COLO668 (cell line): Measurements from ENCODE around the gene ISLR.
A peak's percentile ranks its signal among the peaks of the same experiment; 100 is the strongest.
"Not testable (repeated sequence)": the region's sequence is repeated elsewhere in the genome, so short reads cannot be mapped to it uniquely, and the experiment has no call there.

Source experiments
- DNase-seq: peaks from one replicate; lab custom pipeline; 2025; ENCODE audit not compliant: unreplicated experiment; lab: John Stamatoyannopoulos, UW

The ISLR gene

GRCh38 chr15:74136814-74137536 is 36.5 kb upstream of the ISLR start:
- DNase-seq = no peak

DNA sequence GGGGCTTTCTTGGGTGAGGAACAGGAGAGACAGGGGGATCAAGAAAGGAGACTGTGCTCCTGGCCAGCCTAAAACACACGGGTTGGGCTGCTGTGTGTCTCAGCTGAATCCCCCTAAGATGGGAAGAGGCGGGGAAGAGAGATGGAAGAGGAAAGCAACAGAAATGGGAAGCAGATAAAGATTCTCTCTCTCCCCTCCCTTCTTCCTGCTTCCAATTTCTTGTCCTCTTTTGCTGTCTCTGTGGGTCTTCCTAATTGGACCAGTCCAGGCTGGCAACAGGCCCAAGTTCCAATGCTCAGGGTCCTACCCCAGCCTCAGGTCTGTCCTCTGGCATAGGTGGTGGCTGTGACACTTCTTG is 36.0 kb upstream of the ISLR start:
- DNase-seq = no peak

DNA sequence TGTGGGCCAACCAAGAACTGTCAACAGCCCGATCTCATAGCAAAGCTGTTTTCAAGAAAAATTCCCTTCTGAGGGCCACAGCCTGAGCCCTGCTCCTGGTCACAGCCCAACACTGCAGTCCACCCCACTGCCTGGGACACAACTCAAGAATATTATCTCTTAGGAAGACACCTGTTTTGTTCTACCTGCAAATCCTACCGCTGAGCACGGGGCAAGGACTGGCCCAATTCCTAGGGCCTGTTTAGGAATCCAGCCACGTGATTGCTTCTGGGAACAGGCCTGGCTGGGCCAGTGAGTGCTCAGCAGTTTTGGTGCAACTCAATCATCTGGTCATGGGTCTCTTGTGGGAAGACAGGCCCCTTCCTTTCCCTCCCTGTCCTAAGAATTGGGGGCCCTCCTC is 34.9 kb upstream of the ISLR start:
- no peak for DNase-seq

- DNase-seq = no peak
These were observed 31.9 kb upstream of the ISLR start for GRCh38 chr15:74141591-74141990.

GRCh38 chr15:74144153-74144775 is 29.2 kb upstream of the ISLR start:
- no peak for DNase-seq

DNA sequence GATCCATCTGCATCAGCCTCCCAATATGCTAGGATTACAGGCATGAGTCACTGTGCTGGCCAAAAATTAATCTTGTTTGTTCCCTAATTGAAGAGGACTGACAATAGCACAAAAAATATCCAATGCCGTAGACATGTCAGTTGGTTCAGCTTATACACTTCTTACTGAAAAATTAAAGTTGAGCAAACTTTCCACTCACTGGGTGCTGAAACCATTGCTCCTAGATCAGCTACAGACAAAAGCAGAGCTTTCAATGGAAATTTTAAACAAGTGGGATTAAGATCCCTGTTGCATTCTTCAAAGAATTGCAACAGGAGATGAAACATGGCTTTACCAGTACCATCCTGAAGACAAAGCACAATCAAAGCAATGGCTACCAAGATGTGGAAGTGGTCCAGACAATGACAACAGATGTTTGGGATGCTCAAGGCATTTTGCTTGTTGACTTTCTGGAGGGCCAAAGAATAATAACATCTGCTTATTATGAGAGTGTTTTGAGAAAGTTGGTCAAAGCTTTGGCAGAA is 27.2 kb upstream of the ISLR start:
- DNase-seq = no peak

DNA sequence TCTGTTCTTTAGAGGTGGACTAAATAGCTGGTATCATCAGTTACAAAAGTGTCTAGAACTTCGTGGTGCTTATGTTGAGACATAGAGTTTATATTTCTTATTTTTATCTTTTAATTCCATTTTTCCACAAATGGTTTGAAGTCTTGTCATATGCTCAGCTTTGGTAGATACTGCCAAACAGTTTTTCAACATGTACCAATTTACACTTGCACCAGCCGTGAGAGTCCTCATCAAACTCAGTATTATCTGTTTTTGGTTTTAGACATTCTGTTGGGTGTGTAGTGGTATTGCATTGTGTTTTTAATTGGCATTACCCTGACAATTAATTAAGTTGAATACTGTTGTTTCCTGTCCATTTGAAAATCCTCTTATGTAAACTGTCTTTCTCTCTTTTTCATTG is 26.5 kb upstream of the ISLR start:
- no peak for DNase-seq

- DNase-seq = no peak
These were observed 17.6 kb upstream of the ISLR start for GRCh38 chr15:74155766-74156417.

GRCh38 chr15:74156678-74157411 is 16.7 kb upstream of the ISLR start:
- DNase-seq = peak; percentile 65

GRCh38 chr15:74157868-74158827 is 15.4 kb upstream of the ISLR start:
- no peak for DNase-seq

- no peak for DNase-seq
These were observed 14.5 kb upstream of the ISLR start for GRCh38 chr15:74158855-74159650.

DNA sequence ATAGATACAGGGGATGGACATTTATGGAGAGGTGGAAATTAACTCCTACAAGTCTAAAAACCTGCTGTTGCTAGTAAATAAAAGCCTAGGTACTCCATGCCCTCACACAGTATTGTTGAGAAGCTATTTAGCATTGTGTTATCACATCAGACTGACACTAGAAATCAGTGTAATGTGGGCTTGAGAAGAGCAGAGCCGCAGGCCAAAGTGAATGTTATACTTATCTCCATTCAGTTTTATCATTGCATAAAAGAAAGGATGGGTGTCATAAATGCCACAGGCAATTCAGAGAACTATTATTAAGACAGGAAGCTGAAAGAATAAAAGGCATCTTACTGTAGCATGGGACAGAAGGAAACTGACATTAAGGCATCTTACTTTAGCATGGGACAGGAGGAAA is 13.7 kb upstream of the ISLR start:
- DNase-seq = no peak

GRCh38 chr15:74160390-74160789 is 13.1 kb upstream of the ISLR start:
- not testable (repeated sequence) for DNase-seq

GRCh38 chr15:74162195-74162536 is 11.3 kb upstream of the ISLR start:
- DNase-seq = not testable (repeated sequence)

DNA sequence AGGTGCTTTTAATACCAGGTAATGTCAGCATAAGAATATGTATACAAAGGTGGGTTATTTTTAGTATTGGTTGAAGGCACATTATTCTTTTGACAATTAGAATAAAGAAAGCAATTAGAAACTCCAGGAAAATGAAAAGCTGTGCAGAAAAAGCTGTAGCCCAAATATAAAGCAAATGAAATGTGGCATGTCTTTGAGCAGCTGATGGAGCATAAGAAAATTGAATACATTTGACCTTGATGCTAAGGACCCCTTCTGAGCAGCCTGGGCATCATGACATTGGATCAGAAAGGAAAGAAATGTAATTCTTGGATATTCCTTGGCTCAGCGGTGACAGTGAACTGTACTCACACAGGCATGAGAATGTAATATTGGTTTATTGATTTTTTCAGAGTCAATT is 8.0 kb upstream of the ISLR start:
- DNase-seq = no peak

DNA sequence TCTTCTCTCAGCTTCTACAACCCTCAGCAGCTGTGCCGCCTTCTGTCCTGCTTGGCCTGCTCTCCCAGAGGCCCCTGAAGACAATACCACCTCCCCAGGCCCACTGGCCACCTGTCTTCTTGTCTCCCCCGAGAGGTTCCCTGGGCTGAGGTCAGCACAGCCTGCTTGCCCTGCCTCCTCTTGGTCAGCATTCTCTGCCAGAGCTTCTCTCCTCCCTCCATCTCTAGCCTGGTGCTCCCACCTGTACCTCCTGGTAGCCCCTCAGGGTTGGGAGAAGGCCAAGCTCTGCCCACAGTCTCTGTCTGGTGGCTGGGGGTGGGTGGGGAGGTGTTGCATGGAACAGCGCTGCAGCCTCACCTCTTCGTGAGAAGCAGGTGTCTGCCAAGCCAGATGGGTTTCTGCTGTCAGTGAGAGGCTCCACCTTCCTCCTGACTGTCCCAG is 5.6 kb upstream of the ISLR start:
- no peak for DNase-seq

GRCh38 chr15:74168711-74169126 is 4.8 kb upstream of the ISLR start:
- DNase-seq = no peak

DNA sequence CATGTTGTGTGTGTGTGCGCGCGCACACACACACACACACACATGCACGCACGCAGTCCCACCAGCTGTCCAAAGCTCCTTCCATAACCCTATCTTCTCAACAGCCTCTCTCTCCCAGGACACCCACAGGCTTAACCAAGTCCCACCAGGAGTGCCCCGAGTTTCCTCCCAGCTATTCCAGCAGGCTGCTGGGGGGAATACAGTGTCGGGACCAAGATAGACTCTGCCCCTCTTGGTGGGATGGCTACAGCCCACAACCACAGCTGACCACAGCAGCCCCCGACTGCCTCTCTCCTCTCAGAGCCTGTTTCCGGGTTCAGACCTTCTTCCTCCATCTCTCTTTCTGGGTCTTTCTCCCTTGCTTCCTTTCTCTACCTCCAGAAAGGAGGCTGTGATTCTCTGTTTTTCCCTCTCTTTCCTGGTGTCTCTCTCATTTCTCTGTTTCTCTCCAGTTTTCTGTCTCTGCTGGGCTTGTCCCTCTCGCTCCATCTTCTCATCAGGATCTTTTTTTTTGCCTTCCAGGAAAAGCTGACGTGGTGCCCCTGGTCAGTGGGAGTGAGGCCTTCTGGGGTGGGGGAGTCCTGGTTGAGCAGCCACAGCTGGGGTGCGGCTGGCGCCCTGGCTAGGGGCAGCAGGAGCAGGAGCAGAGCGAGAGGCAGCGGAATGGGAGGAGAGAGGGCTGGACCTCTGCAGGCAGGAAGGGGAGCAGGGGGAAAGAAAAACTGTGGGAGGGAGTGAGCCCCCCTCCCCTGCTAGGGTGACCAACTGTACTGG is 3.3 kb upstream of the ISLR start:
- no peak for DNase-seq
